Measurements from ENCODE around the gene RPRD1A.

RPRD1A gene

GRCh38 chr18:36112302-36112701 is 44.9 kb upstream of the RPRD1A start:
- no peaks in the 10 kb centered on the region for H3K9me2 ChIP-seq (replicated peaks; ENCODE audit: insufficient read depth, low read length)
- no peaks in the 10 kb centered on the region for H3K27me3 ChIP-seq (ENCODE audit: low read length)
- H2AFZ ChIP-seq (ENCODE audit: low read depth, low read length, severe bottlenecking) = no peak overlapping the region
- H3K79me2 ChIP-seq (ENCODE audit: insufficient read depth, low read length) = no peaks in the 10 kb centered on the region
- peaks cover 41% of the 10 kb centered on the region for H3K36me3 ChIP-seq (ENCODE audit: low read length)
- H3K9me3 ChIP-seq (ENCODE audit: insufficient read depth, low read length) = no peaks in the 10 kb centered on the region
- H3K9ac ChIP-seq (ENCODE audit: low read length) = no peak overlapping the region
- H4K20me1 ChIP-seq (ENCODE audit: low read depth, low read length) = no peaks in the 10 kb centered on the region
- H3K27ac ChIP-seq (ENCODE audit: low read depth, low read length) = no peak overlapping the region
- H3K4me3 ChIP-seq (ENCODE audit: insufficient read depth, low read length, poor library complexity, severe bottlenecking) = no peak overlapping the region
- no peak for TF ChIP-seq CTCF (IDR thresholded peaks at IDR 0.05; ENCODE audit: insufficient read depth, low read length, poor library complexity, severe bottlenecking)
- no peak for TF ChIP-seq EZH2phosphoT487 (conservative IDR thresholded peaks at IDR 0.05; ENCODE audit: low read length)
- no peaks in the 10 kb centered on the region; the same call in 1 of the 2 replicates for H3F3A ChIP-seq (ENCODE audit: insufficient read depth)
- no peak overlapping the region for H3K4me2 ChIP-seq (ENCODE audit: low read depth, low read length, poor library complexity, severe bottlenecking)

GRCh38 chr18:36109737-36110136 is 42.4 kb upstream of the RPRD1A start:
- Histone ChIP-seq H3K27me3 (ENCODE audit: low read length) (no peaks in the 10 kb centered on the region), H3K9me3 (ENCODE audit: insufficient read depth, low read length) (no peaks in the 10 kb centered on the region), H3F3A (ENCODE audit: insufficient read depth) (no peaks in the 10 kb centered on the region; the same call in 1 of the 2 replicates), H2AFZ (ENCODE audit: low read depth, low read length, severe bottlenecking) (no peak overlapping the region), H4K20me1 (ENCODE audit: low read depth, low read length) (no peaks in the 10 kb centered on the region), H3K9ac (ENCODE audit: low read length) (no peak overlapping the region), H3K79me2 (ENCODE audit: insufficient read depth, low read length) (no peaks in the 10 kb centered on the region), H3K4me3 (ENCODE audit: insufficient read depth, low read length, poor library complexity, severe bottlenecking) (no peak overlapping the region), H3K4me2 (ENCODE audit: low read depth, low read length, poor library complexity, severe bottlenecking) (no peak overlapping the region), H3K36me3 (ENCODE audit: low read length) (peaks cover 41% of the 10 kb centered on the region), H3K27ac (ENCODE audit: low read depth, low read length) (no peak overlapping the region), H3K9me2 (replicated peaks; ENCODE audit: insufficient read depth, low read length) (no peaks in the 10 kb centered on the region)
- no peak for TF ChIP-seq EZH2phosphoT487 (conservative IDR thresholded peaks at IDR 0.05; ENCODE audit: low read length)
- TF ChIP-seq CTCF (IDR thresholded peaks at IDR 0.05; ENCODE audit: insufficient read depth, low read length, poor library complexity, severe bottlenecking) = no peak

GRCh38 chr18:36108601-36109000 is 41.2 kb upstream of the RPRD1A start:
- H3K9ac ChIP-seq (ENCODE audit: low read length) = no peak overlapping the region
- H2AFZ ChIP-seq (ENCODE audit: low read depth, low read length, severe bottlenecking) = no peak overlapping the region
- no peaks in the 10 kb centered on the region for H3K79me2 ChIP-seq (ENCODE audit: insufficient read depth, low read length)
- no peak overlapping the region for H3K4me3 ChIP-seq (ENCODE audit: insufficient read depth, low read length, poor library complexity, severe bottlenecking)
- TF ChIP-seq EZH2phosphoT487 (conservative IDR thresholded peaks at IDR 0.05; ENCODE audit: low read length) = no peak
- TF ChIP-seq CTCF (IDR thresholded peaks at IDR 0.05; ENCODE audit: insufficient read depth, low read length, poor library complexity, severe bottlenecking) = no peak
- H3K27me3 ChIP-seq (ENCODE audit: low read length) = no peaks in the 10 kb centered on the region
- no peaks in the 10 kb centered on the region for H4K20me1 ChIP-seq (ENCODE audit: low read depth, low read length)
- H3F3A ChIP-seq (ENCODE audit: insufficient read depth) = no peaks in the 10 kb centered on the region; the same call in 1 of the 2 replicates
- H3K9me3 ChIP-seq (ENCODE audit: insufficient read depth, low read length) = no peaks in the 10 kb centered on the region
- H3K9me2 ChIP-seq (replicated peaks; ENCODE audit: insufficient read depth, low read length) = no peaks in the 10 kb centered on the region
- H3K36me3 ChIP-seq (ENCODE audit: low read length) = peaks cover 32% of the 10 kb centered on the region
- H3K27ac ChIP-seq (ENCODE audit: low read depth, low read length) = no peak overlapping the region
- H3K4me2 ChIP-seq (ENCODE audit: low read depth, low read length, poor library complexity, severe bottlenecking) = no peak overlapping the region
